GM18907 (cell line): ENCODE data around the gene RMC1.
"Not testable (repeated sequence)": the region's sequence is repeated elsewhere in the genome, so short reads cannot be mapped to it uniquely, and the experiment has no call there.

Source experiments
- ATAC-seq: cut with Tn5 transposase; IDR thresholded peaks from one replicate; pipeline ENCODE4 v1.9.1; 2021; ENCODE audit warnings: mild to moderate bottlenecking, moderate library complexity; ENCODE audit not compliant: unreplicated experiment

The RMC1 gene

GRCh38 chr18:23495723-23496440 lies 7.4 kb upstream of the RMC1 start:
- no peak for ATAC-seq

GRCh38 chr18:23498117-23498516 lies 5.2 kb upstream of the RMC1 start:
- no peak for ATAC-seq

GRCh38 chr18:23498877-23499276 lies 4.4 kb upstream of the RMC1 start:
- ATAC-seq = peak; percentile 35

- no peak for ATAC-seq
Measured at GRCh38 chr18:23499291-23499781, 4.0 kb upstream of the RMC1 start.

GRCh38 chr18:23501626-23502025 lies 1.7 kb upstream of the RMC1 start:
- ATAC-seq = no peak

GRCh38 chr18:23502516-23503037 lies 734 bp upstream of the RMC1 start:
- no peak for ATAC-seq

- no peak for ATAC-seq
Measured at GRCh38 chr18:23503963-23504344, 643 bp downstream of the RMC1 start.

GRCh38 chr18:23504720-23505119 lies 1.4 kb downstream of the RMC1 start:
- ATAC-seq = peak; percentile 71

- ATAC-seq = no peak
Measured at GRCh38 chr18:23506393-23506792, 3.1 kb downstream of the RMC1 start.

GRCh38 chr18:23510923-23511322 lies 7.6 kb downstream of the RMC1 start:
- not testable (repeated sequence) for ATAC-seq

GRCh38 chr18:23512216-23512615 lies 8.9 kb downstream of the RMC1 start:
- not testable (repeated sequence) for ATAC-seq

GRCh38 chr18:23512641-23513040 lies 9.3 kb downstream of the RMC1 start:
- ATAC-seq = no peak

- peak; percentile 90 for ATAC-seq
Measured at GRCh38 chr18:23515911-23516546, 12.7 kb downstream of the RMC1 start.

- ATAC-seq = no peak
Measured at GRCh38 chr18:23519734-23520133, 16.4 kb downstream of the RMC1 start.

GRCh38 chr18:23521271-23521670 lies 18.0 kb downstream of the RMC1 start:
- no peak for ATAC-seq

- no peak for ATAC-seq
Measured at GRCh38 chr18:23521907-23522306, 18.6 kb downstream of the RMC1 start.

- ATAC-seq = no peak
Measured at GRCh38 chr18:23523429-23524212, 20.3 kb downstream of the RMC1 start.

GRCh38 chr18:23524213-23524707 lies 20.9 kb downstream of the RMC1 start:
- no peak for ATAC-seq

GRCh38 chr18:23526501-23527063 lies 23.3 kb downstream of the RMC1 start:
- no peak for ATAC-seq

- ATAC-seq = no peak
Measured at GRCh38 chr18:23528580-23529472, 25.5 kb downstream of the RMC1 start.
